Stimulated activated CD4-positive, alpha-beta T cell treated with anti-CD3 and anti-CD28 coated beads, TNF-alpha, amount 100 ng/mL, for 1 hour (primary cell): ENCODE results near the gene ART5.

Experiments
- DNase-seq, 3 donors: peaks; one replicate each; pipeline ENCODE4 v3.0.0-alpha.2; 2020; ENCODE audit warnings: low read depth in 3 of 3, low spot score in 1 of 3

ART5 gene

GRCh38 chr11:3641701-3642070 is at the start of gene ART5:
Gene ART5, minus strand, starts transcription at chr11:3641992. Its CDS starts 130 bp downstream, at chr11:3641862.
- DNase-seq = no peak

- DNase-seq = no peak
Measured at GRCh38 chr11:3686751-3687150, 45.0 kb upstream of the ART5 start.

GRCh38 chr11:3685923-3686322 is 44.1 kb upstream of the ART5 start:
- DNase-seq = no peak

GRCh38 chr11:3684819-3685172 is 43.0 kb upstream of the ART5 start:
- DNase-seq = no peak

GRCh38 chr11:3684129-3684818 is 42.5 kb upstream of the ART5 start:
- no peak for DNase-seq

GRCh38 chr11:3683039-3683438 is 41.2 kb upstream of the ART5 start:
- DNase-seq = no peak

- DNase-seq = no peak
Measured at GRCh38 chr11:3679077-3679476, 37.3 kb upstream of the ART5 start.

GRCh38 chr11:3675971-3676370 is 34.2 kb upstream of the ART5 start:
- DNase-seq = no peak

- no peak for DNase-seq
Measured at GRCh38 chr11:3674189-3674588, 32.4 kb upstream of the ART5 start.

GRCh38 chr11:3671334-3672254 is 29.8 kb upstream of the ART5 start, which contains the start of gene CHRNA10:
Gene CHRNA10, minus strand, starts transcription at chr11:3671384. Its CDS starts 72 bp downstream, at chr11:3671312.
- no peak for DNase-seq

GRCh38 chr11:3669742-3670183 is 28.0 kb upstream of the ART5 start:
- DNase-seq = no peak

GRCh38 chr11:3669128-3669527 is 27.3 kb upstream of the ART5 start:
- no peak for DNase-seq

- no peak for DNase-seq
Measured at GRCh38 chr11:3667149-3668035, 25.6 kb upstream of the ART5 start.

- DNase-seq = no peak
Measured at GRCh38 chr11:3666023-3666530, 24.3 kb upstream of the ART5 start.

GRCh38 chr11:3665336-3666022 is 23.7 kb upstream of the ART5 start:
- no peak for DNase-seq

GRCh38 chr11:3664032-3664630 is 22.3 kb upstream of the ART5 start:
- no peak for DNase-seq

GRCh38 chr11:3662856-3663255 is 21.1 kb upstream of the ART5 start:
- no peak for DNase-seq

GRCh38 chr11:3660960-3661359 is 19.2 kb upstream of the ART5 start:
- no peak for DNase-seq

- no peak for DNase-seq
Measured at GRCh38 chr11:3659595-3660515, 18.1 kb upstream of the ART5 start.
